ENCODE data around the gene ARMC7.

The ARMC7 gene

GRCh38 chr17:75108193-75108592, 1.6 kb upstream of the ARMC7 start:
- Histone ChIP-seq H3K9ac (no peak overlapping the region), H3K4me3 (ENCODE audit: low read depth, low read length) (no peak overlapping the region), H3K4me1 (peaks cover 11% of the 10 kb centered on the region), H3K36me3 (ENCODE audit: control insufficient read depth, insufficient read depth, low read length) (no peaks in the 10 kb centered on the region), H3K9me3 (ENCODE audit: control insufficient read depth, low read length) (no peaks in the 10 kb centered on the region), H3K79me2 (no peaks in the 10 kb centered on the region), H3K27me3 (ENCODE audit: control insufficient read depth, insufficient read depth, low read length) (no peaks in the 10 kb centered on the region), H3K27ac (no peak overlapping the region), H2AFZ (no peak overlapping the region), H3K4me2 (ENCODE audit: low read length) (no peak overlapping the region)
- TF ChIP-seq CTCF (IDR thresholded peaks at IDR 0.05): no peak

- peak overlapping the region; percentile 90 for H3K4me2 ChIP-seq (ENCODE audit: low read length)
- H3K9ac ChIP-seq: no peak overlapping the region
- TF ChIP-seq CTCF (IDR thresholded peaks at IDR 0.05): no peak
- H3K4me3 ChIP-seq (ENCODE audit: low read depth, low read length): no peak overlapping the region
- no peaks in the 10 kb centered on the region for H3K9me3 ChIP-seq (ENCODE audit: control insufficient read depth, low read length)
- H3K27me3 ChIP-seq (ENCODE audit: control insufficient read depth, insufficient read depth, low read length): no peaks in the 10 kb centered on the region
- H3K36me3 ChIP-seq (ENCODE audit: control insufficient read depth, insufficient read depth, low read length): no peaks in the 10 kb centered on the region
- H3K4me1 ChIP-seq: peaks cover 11% of the 10 kb centered on the region
- no peak overlapping the region for H3K27ac ChIP-seq
- H3K79me2 ChIP-seq: no peaks in the 10 kb centered on the region
- peak overlapping the region; percentile 83 for H2AFZ ChIP-seq
Measured at GRCh38 chr17:75109046-75109406, 743 bp upstream of the ARMC7 start.

GRCh38 chr17:75110234-75110937, 617 bp downstream of the ARMC7 start:
- Histone ChIP-seq H3K9ac (no peak overlapping the region), H3K4me1 (peaks cover 11% of the 10 kb centered on the region), H3K4me2 (ENCODE audit: low read length) (peak overlapping the region; percentile 90), H3K36me3 (ENCODE audit: control insufficient read depth, insufficient read depth, low read length) (no peaks in the 10 kb centered on the region), H3K27me3 (ENCODE audit: control insufficient read depth, insufficient read depth, low read length) (no peaks in the 10 kb centered on the region), H3K9me3 (ENCODE audit: control insufficient read depth, low read length) (no peaks in the 10 kb centered on the region), H3K27ac (no peak overlapping the region), H3K4me3 (ENCODE audit: low read depth, low read length) (peak overlapping the region; percentile 62), H2AFZ (peak overlapping the region; percentile 83), H3K79me2 (peaks cover 6% of the 10 kb centered on the region)
- TF ChIP-seq CTCF (IDR thresholded peaks at IDR 0.05): no peak

- Histone ChIP-seq H3K79me2 (peaks cover 8% of the 10 kb centered on the region), H2AFZ (no peak overlapping the region), H3K4me1 (peaks cover 9% of the 10 kb centered on the region), H3K27ac (no peak overlapping the region), H3K4me3 (ENCODE audit: low read depth, low read length) (no peak overlapping the region), H3K4me2 (ENCODE audit: low read length) (no peak overlapping the region), H3K36me3 (ENCODE audit: control insufficient read depth, insufficient read depth, low read length) (no peaks in the 10 kb centered on the region), H3K27me3 (ENCODE audit: control insufficient read depth, insufficient read depth, low read length) (no peaks in the 10 kb centered on the region), H3K9ac (no peak overlapping the region), H3K9me3 (ENCODE audit: control insufficient read depth, low read length) (no peaks in the 10 kb centered on the region)
- TF ChIP-seq CTCF (IDR thresholded peaks at IDR 0.05): no peak
Measured at GRCh38 chr17:75111777-75112335, 2.1 kb downstream of the ARMC7 start.
